Naive thymus-derived CD4-positive, alpha-beta T cell (primary cell): Measurements from ENCODE around the gene CLPSL1. TPM values are rescaled to one million over a fixed set of nuclear protein-coding genes. Genes with fewer than 3 reads are reported as not detected.

Experiments
- ATAC-seq: fragments of 150-1000 bp; cut with Tn5 transposase; 2 replicates; pipeline ENCODE4 v1.10.0; 2021; ENCODE audit warnings: mild to moderate bottlenecking, moderate library complexity
- CTCF ChIA-PET: fragments of 350-600 bp; sonication (Branson Sonifier 250); formaldehyde crosslinking; loops from one replicate; lab custom pipeline; 2021; ENCODE audit warnings: antibody characterized with exemption; lab: Charles Lee
- POLR2A ChIA-PET: fragments of 350-600 bp; sonication (Branson Sonifier 250); formaldehyde crosslinking; loops from one replicate; lab custom pipeline; 2021; ENCODE audit warnings: antibody characterized with exemption, inconsistent platforms; lab: Charles Lee
- DNase-seq, 9 donors: peaks; one replicate each; pipeline versions ENCODE4 v3.0.0 to v3.0.0-alpha.2; 2020 to 2022; ENCODE audit warnings: mixed read lengths in 1 of 9
- H3K27ac ChIP-seq: one replicate; pipeline ENCODE4 v1.7.0; 2013; ENCODE audit warnings: mild to moderate bottlenecking, low read depth, low read length, moderate library complexity
- H3K27me3 ChIP-seq, 2 donors: one replicate each; pipeline ENCODE4 v1.7.0; 2013; ENCODE audit warnings: low read length in 2 of 2, mild to moderate bottlenecking in 2 of 2, moderate library complexity in 2 of 2; ENCODE audit not compliant: control insufficient read depth in 2 of 2, insufficient read depth in 2 of 2
- H3K36me3 ChIP-seq, 3 experiments: 1 replicate in 2 of 3; 2 replicates in 1 of 3; pipeline ENCODE4 v1.7.0; 2013; ENCODE audit warnings: low read length in 3 of 3, mild to moderate bottlenecking in 3 of 3, moderate library complexity in 1 of 3; ENCODE audit not compliant: insufficient read depth in 3 of 3, control insufficient read depth in 2 of 3
- H3K4me1 ChIP-seq, 2 donors: one replicate each; pipeline ENCODE4 v1.7.0; 2013; ENCODE audit warnings: low read length in 2 of 2, mild to moderate bottlenecking in 2 of 2, moderate library complexity in 1 of 2; ENCODE audit not compliant: control insufficient read depth in 2 of 2, insufficient read depth in 2 of 2
- H3K4me3 ChIP-seq: 2 replicates; pipeline ENCODE4 v1.7.0; 2013; ENCODE audit warnings: mild to moderate bottlenecking, low read length
- H3K9me3 ChIP-seq, 3 experiments: 1 replicate in 2 of 3; 2 replicates in 1 of 3; pipeline ENCODE4 v1.7.0; 2013; ENCODE audit warnings: low read length in 3 of 3; ENCODE audit not compliant: control insufficient read depth in 2 of 3
- H3K27ac Mint-ChIP-seq, 9 donors: one replicate each; pipeline ENCODE4 v1.8.0; 2020 to 2022; ENCODE audit warnings: mixed read lengths in 9 of 9, mild to moderate bottlenecking in 8 of 9, moderate library complexity in 5 of 9, inconsistent platforms in 2 of 9
- H3K27me3 Mint-ChIP-seq, 5 donors: one replicate each; pipeline ENCODE4 v1.8.0; 2021 to 2022; ENCODE audit warnings: mixed read lengths in 5 of 5, mild to moderate bottlenecking in 1 of 5
- H3K36me3 Mint-ChIP-seq, 5 donors: one replicate each; pipeline ENCODE4 v1.8.0; 2020 to 2022; ENCODE audit warnings: mixed read lengths in 5 of 5, mild to moderate bottlenecking in 3 of 5, inconsistent platforms in 1 of 5
- H3K4me1 Mint-ChIP-seq, 7 donors: one replicate each; pipeline ENCODE4 v1.8.0; 2020 to 2022; ENCODE audit warnings: mixed read lengths in 7 of 7, mild to moderate bottlenecking in 3 of 7, inconsistent platforms in 1 of 7
- H3K4me3 Mint-ChIP-seq, 10 donors: one replicate each; pipeline ENCODE4 v1.8.0; 2020 to 2022; ENCODE audit warnings: mild to moderate bottlenecking in 10 of 10, mixed read lengths in 10 of 10, moderate library complexity in 6 of 10, inconsistent platforms in 2 of 10
- H3K9me3 Mint-ChIP-seq, 11 donors: one replicate each; pipeline ENCODE4 v1.8.0; 2020 to 2022; ENCODE audit warnings: mixed read lengths in 11 of 11, mild to moderate bottlenecking in 4 of 11, inconsistent platforms in 1 of 11, moderate library complexity in 1 of 11
- intact Hi-C, 2 donors: fragments of 100-400 bp; cut with micrococcal nuclease; formaldehyde crosslinking; loops; one replicate each; pipeline ENCODE4 v1.15.1; 2023
- polyA plus RNA-seq, 2 donors: library from polyadenylated mRNA; unstranded; fragments of 300-500 nt; fragmentation: Illumina TruSeq; gene quantifications; one replicate each; pipeline ENCODE4 v1.2.3, GENCODE V29; 2021
- total RNA-seq, 6 experiments: library from RNA in 5 of 6; stranded (reverse) in 5 of 6; gene quantifications; 1 replicate in 5 of 6; 2 replicates in 1 of 6; pipeline ENCODE4 v1.2.3 and lab custom pipeline; 2021 to 2026

Gene CLPSL1
- total and polyA plus RNA-seq, 7 experiments from 2014 or later: not detected

DNA sequence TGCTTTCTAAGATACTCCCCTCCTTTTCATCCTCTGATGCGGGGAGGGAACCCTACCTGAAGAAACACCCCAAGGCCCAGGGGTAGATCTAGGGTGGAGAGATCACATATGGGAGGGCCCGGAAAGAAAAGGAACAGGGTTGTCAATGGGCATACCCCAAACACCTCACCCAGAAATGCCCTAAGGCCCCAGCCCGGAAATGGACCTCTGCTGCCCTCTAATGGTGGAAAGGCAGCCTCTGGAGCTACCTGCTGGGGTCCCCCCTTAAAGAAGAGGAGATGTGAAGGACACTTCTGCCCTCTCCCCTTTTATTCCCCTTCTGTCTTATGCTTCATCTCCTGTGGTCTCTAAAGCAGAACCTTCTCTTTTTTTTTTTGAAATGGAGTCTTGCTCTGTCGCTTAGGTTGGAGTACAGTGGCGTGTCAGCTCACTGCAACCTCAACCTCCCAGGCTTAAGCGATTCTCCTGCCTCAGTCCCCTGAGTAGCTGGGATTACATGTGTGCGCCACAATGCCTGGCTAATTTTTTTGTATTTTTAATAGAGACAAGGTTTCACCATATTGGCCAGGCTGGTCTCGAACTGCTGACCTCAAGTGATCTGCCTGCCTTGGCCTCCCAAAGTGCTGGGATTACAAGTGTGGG is 44.4 kb upstream of the CLPSL1 start:
- peak; percentile 69 to 94 (median 83) for DNase-seq
- Histone ChIP-seq H3K27ac (peak overlapping the region; percentile 41), H3K36me3 (peaks cover 0 to 3% (median 0%) of the 10 kb centered on the region in 3 experiments), H3K4me1 (peaks cover 36 to 56% of the 10 kb centered on the region in 2 donors), H3K27me3 (no peaks in the 10 kb centered on the region), H3K9me3 (no peaks in the 10 kb centered on the region), H3K4me3 (peak overlapping the region; percentile 10)
- ATAC-seq: peak; percentile 37
- Mint-ChIP-seq H3K4me1 (peaks cover 23 to 57% (median 48%) of the 10 kb centered on the region in 7 donors), H3K27me3 (no peaks in the 10 kb centered on the region), H3K36me3 (no peaks in the 10 kb centered on the region), H3K9me3 (no peaks in the 10 kb centered on the region), H3K27ac (peak overlapping the region; percentile 46 to 98 (median 88)), H3K4me3 (peak overlapping the region in 8 of 10 donors; percentile 45 to 74 (median 64))
- intact Hi-C loops: loop anchor here (1.0 to 10.0 kb wide), 11 partner anchors 20 to 624 kb away; partner anchors contain the start of genes RPL10A (in 2 of the 2), FKBP5 (in 1 of the 2) and PPARD (in 1 of the 2)
- ChIA-PET CTCF (interaction anchor here (0.5 to 10.0 kb wide), 54 partner anchors 9 to 1468 kb away, joined by 3 to 193 read pairs (median 7); partner anchors contain the start of genes FANCE, FKBP5, PPARD and RPL10A), POLR2A (interaction anchor here (0.5 to 12.1 kb wide), 24 partner anchors 9 to 867 kb away, joined by 3 to 157 read pairs (median 5); partner anchors contain the start of genes FKBP5 and RPL10A)

DNA sequence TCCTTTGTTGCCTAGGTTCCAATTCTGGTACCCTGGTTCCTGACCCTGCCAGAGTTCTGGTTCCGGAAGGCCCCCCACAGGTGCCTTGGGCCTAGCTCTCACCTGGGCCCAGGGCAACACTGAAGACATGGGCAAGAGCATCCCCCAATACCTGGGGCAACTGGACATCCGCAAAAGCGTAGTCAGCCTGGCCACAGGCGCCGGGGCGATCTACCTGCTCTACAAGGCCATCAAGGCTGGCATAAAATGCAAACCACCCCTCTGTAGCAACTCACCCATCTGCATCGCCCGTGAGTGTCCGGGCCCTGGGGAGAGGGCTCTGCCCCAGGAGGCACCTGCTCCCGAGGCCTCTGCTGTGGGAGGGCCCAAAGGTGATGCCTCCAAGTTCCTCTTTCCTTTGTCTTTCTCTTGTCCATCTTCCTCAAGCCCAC is 43.8 kb upstream of the CLPSL1 start, which contains the start of gene ARMC12:
Gene ARMC12, plus strand, starts transcription at position 51 of the 431 bp plus-strand sequence. Its CDS starts 77 bp downstream, at position 128.
- H3K27me3 Mint-ChIP-seq: no peaks in the 10 kb centered on the region
- ChIA-PET CTCF (interaction anchor here (0.6 to 10.0 kb wide), 55 partner anchors 10 to 443 kb away, joined by 3 to 193 read pairs (median 7); partner anchors contain the start of genes FANCE, FKBP5 and RPL10A), POLR2A (interaction anchor here (0.5 to 12.1 kb wide), 23 partner anchors 9 to 319 kb away, joined by 3 to 157 read pairs (median 5); partner anchors contain the start of genes FKBP5 and RPL10A)
- DNase-seq (no peak), ATAC-seq (no peak)
- H3K9me3 Mint-ChIP-seq: no peaks in the 10 kb centered on the region
- Histone ChIP-seq H3K36me3 (no peaks in the 10 kb centered on the region), H3K4me3 (peak within 1 kb of the TSS; percentile 10), H3K4me1 (peaks cover 36 to 56% of the 10 kb centered on the region in 2 donors), H3K27ac (peak within 1 kb of the TSS; percentile 41), H3K27me3 (no peaks in the 10 kb centered on the region), H3K9me3 (no peaks in the 10 kb centered on the region)
- H3K36me3 Mint-ChIP-seq: no peaks in the 10 kb centered on the region
- peaks cover 23 to 56% (median 48%) of the 10 kb centered on the region in 7 donors for H3K4me1 Mint-ChIP-seq
- peak within 1 kb of the TSS; percentile 59 to 98 (median 91) for H3K27ac Mint-ChIP-seq
- H3K4me3 Mint-ChIP-seq: peak within 1 kb of the TSS in 9 of 10 donors; percentile 55 to 75 (median 67)
- intact Hi-C loops: loop anchor here (1.0 to 10.0 kb wide), 17 partner anchors 21 to 624 kb away; partner anchors contain the start of genes PPARD (in 2 of the 2), RPL10A (in 2 of the 2), DEF6 (in 1 of the 2) and FANCE (in 1 of the 2)

DNA sequence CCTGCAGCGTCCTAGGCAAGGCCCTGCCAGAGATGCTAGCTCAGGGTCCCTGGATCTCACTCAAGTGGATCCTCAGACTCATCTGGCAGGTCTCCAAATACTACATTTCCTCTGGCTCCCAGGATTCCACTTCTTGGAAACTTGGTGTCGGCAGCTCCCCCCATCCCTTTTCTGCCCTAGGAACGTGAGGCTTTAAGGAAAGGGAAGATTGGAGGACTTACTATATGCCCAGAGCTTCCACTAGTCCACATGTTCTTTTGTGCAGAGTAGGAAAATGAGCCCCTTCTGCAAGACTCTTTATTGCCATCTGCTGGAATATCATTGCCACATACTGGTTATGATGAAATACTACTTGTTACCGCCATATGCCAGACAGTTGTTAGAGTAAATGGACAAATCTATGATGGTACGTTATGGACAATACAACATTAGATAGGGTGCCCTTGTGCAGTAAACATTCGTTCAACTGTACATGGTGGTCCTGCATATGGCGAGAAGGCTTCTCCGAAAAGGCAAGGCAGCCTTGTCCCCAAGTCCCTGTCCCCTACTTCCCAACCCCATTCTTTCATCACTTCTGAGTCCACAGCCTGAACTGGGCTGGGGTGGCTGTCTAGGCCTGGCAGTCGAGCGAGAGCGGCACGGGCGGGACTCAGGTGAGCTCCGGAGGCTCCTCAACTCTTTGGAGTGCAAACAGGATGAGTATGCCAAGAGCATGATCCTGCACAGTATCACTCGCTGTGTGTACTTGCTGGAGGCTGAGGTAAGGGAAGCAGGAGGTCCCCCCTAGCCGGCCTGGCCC is 43.2 kb upstream of the CLPSL1 start:
- CTCF ChIA-PET: interaction anchor here (0.6 to 10.0 kb wide), 42 partner anchors 10 to 540 kb away, joined by 3 to 193 read pairs (median 8); partner anchors contain the start of gene RPL10A
- Mint-ChIP-seq H3K27me3 (no peaks in the 10 kb centered on the region), H3K36me3 (no peaks in the 10 kb centered on the region), H3K4me1 (peaks cover 21 to 50% (median 42%) of the 10 kb centered on the region in 7 donors), H3K4me3 (peak overlapping the region in 8 of 10 donors; percentile 51 to 75 (median 62)), H3K27ac (peak overlapping the region; percentile 28 to 98 (median 90)), H3K9me3 (no peaks in the 10 kb centered on the region)
- Histone ChIP-seq H3K27ac (peak overlapping the region; percentile 22), H3K9me3 (no peaks in the 10 kb centered on the region), H3K4me3 (no peak overlapping the region), H3K36me3 (no peaks in the 10 kb centered on the region), H3K4me1 (peaks cover 31 to 51% of the 10 kb centered on the region in 2 donors), H3K27me3 (no peaks in the 10 kb centered on the region)
- intact Hi-C loops: loop anchor here (1.0 to 10.0 kb wide), 12 partner anchors 113 to 623 kb away; partner anchors contain the start of genes PPARD (in 2 of the 2), DEF6 (in 1 of the 2), FANCE (in 1 of the 2) and RPL10A (in 1 of the 2)
- POLR2A ChIA-PET: interaction anchor here (0.6 to 12.1 kb wide), 14 partner anchors 10 to 413 kb away, joined by 3 to 157 read pairs (median 4); partner anchors contain the start of gene FKBP5
- peak in 7 of 9 donors; percentile 60 to 80 (median 73) for DNase-seq
- ATAC-seq: peak; percentile 83

DNA sequence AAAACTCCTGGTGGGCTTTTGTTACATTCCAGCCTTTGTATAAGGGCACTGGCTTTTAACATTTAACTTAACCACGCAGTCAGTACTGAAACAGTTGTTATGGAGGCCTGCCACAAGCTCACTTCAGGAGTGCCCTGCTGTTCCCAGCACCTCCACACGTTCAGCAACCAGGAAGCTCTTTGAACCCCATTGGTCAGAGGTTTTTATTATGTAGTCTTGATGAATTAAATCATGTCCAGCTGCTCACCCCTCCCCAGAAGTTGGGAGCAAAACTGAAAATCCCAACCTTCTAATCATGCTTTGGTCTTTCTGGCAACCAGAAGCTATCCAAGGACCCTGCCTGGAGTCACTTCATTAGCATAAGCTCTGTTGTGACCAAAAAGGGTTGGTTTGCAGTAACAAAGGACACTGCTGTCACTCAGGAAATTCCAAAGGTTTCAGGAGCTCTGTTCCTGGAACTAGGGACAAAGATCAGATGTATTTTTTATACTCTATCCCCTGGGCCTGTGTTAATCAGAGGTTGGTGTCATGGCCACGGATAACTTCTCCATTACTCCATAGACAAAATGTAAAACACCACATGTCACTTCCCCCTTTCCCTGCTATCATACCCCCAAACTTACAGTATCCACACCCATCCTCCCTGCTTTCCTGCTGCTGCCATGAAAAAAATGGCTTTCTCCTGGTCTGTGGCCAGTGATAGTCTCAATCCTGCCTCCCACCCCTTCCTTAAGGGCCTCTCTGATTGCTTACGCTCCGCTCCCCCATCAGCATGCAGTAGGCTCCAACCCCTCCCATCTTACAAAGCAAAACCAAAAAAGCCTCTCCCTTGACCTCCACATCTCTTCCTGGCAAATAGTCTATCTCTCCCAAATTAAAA is 40.9 kb upstream of the CLPSL1 start:
- peak overlapping the region in 1 of 9 donors; percentile 65 for H3K27ac Mint-ChIP-seq
- POLR2A ChIA-PET: interaction anchor here (0.7 to 1.1 kb wide), 4 partner anchors 73 to 188 kb away, joined by 3 to 7 read pairs (median 4); no protein-coding TSS in a partner anchor

DNA sequence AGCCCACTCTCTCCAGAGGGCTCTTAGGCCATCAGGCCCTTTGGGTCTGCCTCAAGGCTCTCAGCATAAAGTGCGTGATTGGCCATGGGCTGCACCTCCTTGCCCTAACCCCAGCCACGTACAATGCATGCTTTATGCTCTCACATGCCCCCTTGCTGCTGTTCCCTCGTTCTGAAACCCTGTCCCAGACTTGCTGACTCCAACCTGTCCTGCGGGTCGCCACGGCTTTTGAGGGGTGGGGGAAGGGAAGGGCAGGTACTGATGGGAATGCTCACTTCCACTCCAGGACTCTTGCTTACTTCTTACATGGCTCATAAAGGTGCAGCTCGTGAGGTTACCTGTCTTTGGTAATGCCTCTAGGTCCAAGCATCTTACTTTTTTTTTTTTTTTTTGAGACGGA is 38.0 kb upstream of the CLPSL1 start:
- Mint-ChIP-seq H3K4me3 (no peak overlapping the region), H3K9me3 (peaks cover 0 to 16% (median 5%) of the 10 kb centered on the region in 11 donors), H3K4me1 (peaks cover 0 to under 1% (median 0%) of the 10 kb centered on the region in 7 donors), H3K36me3 (peaks cover 4 to 15% (median 5%) of the 10 kb centered on the region in 5 donors), H3K27ac (peak overlapping the region in 1 of 9 donors; percentile 36), H3K27me3 (peaks cover 0 to 2% (median 0%) of the 10 kb centered on the region in 5 donors)
- DNase-seq: no peak
- no peak overlapping the region for H3K27ac ChIP-seq
- ATAC-seq: no peak
- no peaks in the 10 kb centered on the region for H3K36me3 ChIP-seq
- CTCF ChIA-PET: no interaction called here
- H3K27me3 ChIP-seq: no peaks in the 10 kb centered on the region
- intact Hi-C loops: no loop called here
- H3K4me3 ChIP-seq: no peak overlapping the region
- POLR2A ChIA-PET: interaction anchor here (0.6 kb wide), 1 partner anchor 170 kb away, joined by 3 read pairs; no protein-coding TSS in a partner anchor
- H3K9me3 ChIP-seq: no peaks in the 10 kb centered on the region
- peaks cover 0 to under 1% of the 10 kb centered on the region in 2 donors for H3K4me1 ChIP-seq

More for the DNA sequence above, 40.9 kb upstream of the CLPSL1 start:
- no peaks in the 10 kb centered on the region for H3K36me3 Mint-ChIP-seq
- H3K4me3 Mint-ChIP-seq: no peak overlapping the region
- H3K9me3 ChIP-seq: no peaks in the 10 kb centered on the region
- no peaks in the 10 kb centered on the region for H3K27me3 ChIP-seq
- H3K27ac ChIP-seq: no peak overlapping the region
- no peak for ATAC-seq
- CTCF ChIA-PET: interaction anchor here (0.6 to 10.0 kb wide), 7 partner anchors 12 to 396 kb away, joined by 3 to 193 read pairs (median 5); no protein-coding TSS in a partner anchor
- no peak for DNase-seq
- H3K4me1 Mint-ChIP-seq: peaks cover 11 to 30% (median 25%) of the 10 kb centered on the region in 7 donors
- H3K4me1 ChIP-seq: peaks cover 20 to 30% of the 10 kb centered on the region in 2 donors
- no peaks in the 10 kb centered on the region for H3K9me3 Mint-ChIP-seq
- H3K36me3 ChIP-seq: no peaks in the 10 kb centered on the region
- intact Hi-C loops: loop anchor here in 1 of 2 donors (10.0 kb wide), 1 partner anchor 355 kb away; no protein-coding TSS in a partner anchor
- no peak overlapping the region for H3K4me3 ChIP-seq
- H3K27me3 Mint-ChIP-seq: no peaks in the 10 kb centered on the region
